Measurements from ENCODE around the gene LRRC3B. TPM values are rescaled to one million over a fixed set of nuclear protein-coding genes. Genes with fewer than 3 reads are reported as not detected.

LRRC3B gene
- total and polyA plus RNA-seq, 9 donors = 0.28 to 2.5 (median 0.92) TPM

- DNase-seq = no peak
- Histone ChIP-seq H3K4me1 (ENCODE audit: insufficient read depth) (no peaks in the 10 kb centered on the region), H3K9me3 (no peaks in the 10 kb centered on the region), H3K27ac (no peak overlapping the region), H3K4me3 (no peak overlapping the region), H3K27me3 (no peaks in the 10 kb centered on the region), H3K36me3 (no peaks in the 10 kb centered on the region)
- TF ChIP-seq POLR2A (IDR thresholded peaks at IDR 0.05) (no peak), EP300 (IDR thresholded peaks at IDR 0.05) (no peak)
- TF ChIP-seq, protein P1, sequence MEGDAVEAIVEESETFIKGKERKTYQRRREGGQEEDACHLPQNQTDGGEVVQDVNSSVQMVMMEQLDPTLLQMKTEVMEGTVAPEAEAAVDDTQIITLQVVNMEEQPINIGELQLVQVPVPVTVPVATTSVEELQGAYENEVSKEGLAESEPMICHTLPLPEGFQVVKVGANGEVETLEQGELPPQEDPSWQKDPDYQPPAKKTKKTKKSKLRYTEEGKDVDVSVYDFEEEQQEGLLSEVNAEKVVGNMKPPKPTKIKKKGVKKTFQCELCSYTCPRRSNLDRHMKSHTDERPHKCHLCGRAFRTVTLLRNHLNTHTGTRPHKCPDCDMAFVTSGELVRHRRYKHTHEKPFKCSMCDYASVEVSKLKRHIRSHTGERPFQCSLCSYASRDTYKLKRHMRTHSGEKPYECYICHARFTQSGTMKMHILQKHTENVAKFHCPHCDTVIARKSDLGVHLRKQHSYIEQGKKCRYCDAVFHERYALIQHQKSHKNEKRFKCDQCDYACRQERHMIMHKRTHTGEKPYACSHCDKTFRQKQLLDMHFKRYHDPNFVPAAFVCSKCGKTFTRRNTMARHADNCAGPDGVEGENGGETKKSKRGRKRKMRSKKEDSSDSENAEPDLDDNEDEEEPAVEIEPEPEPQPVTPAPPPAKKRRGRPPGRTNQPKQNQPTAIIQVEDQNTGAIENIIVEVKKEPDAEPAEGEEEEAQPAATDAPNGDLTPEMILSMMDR (IDR thresholded peaks at IDR 0.05) = no peak
- intact Hi-C loops (cut with DNase I) = no loop called here
- WGBS, 3 donors = 88 to 95% (median 94%) methylated on average over 2 of the region's 2 CpGs
These were observed 59.1 kb downstream of the LRRC3B start for GRCh38 chr3:26681632-26682031.

DNA sequence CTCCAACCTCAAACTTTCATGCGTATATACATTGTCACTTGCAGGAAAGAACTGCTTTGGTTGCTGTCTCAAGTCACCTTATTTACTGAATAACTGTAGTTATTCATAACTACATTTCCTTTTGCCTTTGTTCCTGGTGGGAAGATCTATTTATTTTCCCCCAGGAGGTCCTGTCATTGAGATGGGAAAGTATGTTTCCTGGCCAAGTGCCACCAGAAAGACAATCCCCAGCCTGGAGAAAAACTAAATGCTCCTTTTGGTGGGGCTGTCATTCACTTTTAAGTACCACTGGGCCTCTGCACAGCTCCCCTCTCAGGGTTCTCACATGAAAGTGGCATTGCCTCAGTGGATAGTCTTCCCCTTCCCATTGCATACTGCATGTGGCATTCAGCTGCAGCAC is 59.8 kb downstream of the LRRC3B start:
- no peak for TF ChIP-seq POLR2A (IDR thresholded peaks at IDR 0.05)
- intact Hi-C loops (cut with DNase I) = no loop called here
- no peaks in the 10 kb centered on the region for H3K4me1 ChIP-seq (ENCODE audit: insufficient read depth)
- H3K4me3 ChIP-seq = no peak overlapping the region
- WGBS, 3 donors = 86 to 89% (median 87%) methylated on average over 1 of the region's 1 CpG
- DNase-seq = no peak
- no peaks in the 10 kb centered on the region for H3K27me3 ChIP-seq
- no peaks in the 10 kb centered on the region for H3K9me3 ChIP-seq
- no peak overlapping the region for H3K27ac ChIP-seq
- no peaks in the 10 kb centered on the region for H3K36me3 ChIP-seq

- Histone ChIP-seq H3K27ac (no peak overlapping the region), H3K4me1 (ENCODE audit: insufficient read depth) (no peaks in the 10 kb centered on the region), H3K36me3 (no peaks in the 10 kb centered on the region), H3K4me3 (no peak overlapping the region), H3K27me3 (no peaks in the 10 kb centered on the region), H3K9me3 (no peaks in the 10 kb centered on the region)
- DNase-seq = no peak
- 54 to 60% (median 57%) methylated on average over 3 of the region's 3 CpGs for WGBS, 3 donors
- TF ChIP-seq EP300 (IDR thresholded peaks at IDR 0.05) (no peak), POLR2A (IDR thresholded peaks at IDR 0.05) (no peak)
- TF ChIP-seq, protein P1 (IDR thresholded peaks at IDR 0.05) = no peak
- intact Hi-C loops (cut with DNase I) = no loop called here
These were observed 61.3 kb downstream of the LRRC3B start for GRCh38 chr3:26683902-26684301.

- no peaks in the 10 kb centered on the region for H3K27me3 ChIP-seq
- DNase-seq = no peak
- H3K9me3 ChIP-seq = no peaks in the 10 kb centered on the region
- 87 to 91% (median 89%) methylated on average over 4 of the region's 4 CpGs for WGBS, 3 donors
- H3K4me1 ChIP-seq (ENCODE audit: insufficient read depth) = no peaks in the 10 kb centered on the region
- intact Hi-C loops (cut with DNase I) = no loop called here
- H3K36me3 ChIP-seq = no peaks in the 10 kb centered on the region
- no peak overlapping the region for H3K4me3 ChIP-seq
- TF ChIP-seq POLR2A (IDR thresholded peaks at IDR 0.05) (no peak), EP300 (IDR thresholded peaks at IDR 0.05) (no peak)
- TF ChIP-seq, protein P1 (IDR thresholded peaks at IDR 0.05) = no peak
- no peak overlapping the region for H3K27ac ChIP-seq
These were observed 64.9 kb downstream of the LRRC3B start for GRCh38 chr3:26687466-26687865.

GRCh38 chr3:26699553-26699952 is 77.0 kb downstream of the LRRC3B start:
- DNase-seq = no peak
- no peaks in the 10 kb centered on the region for H3K36me3 ChIP-seq
- 59 to 68% (median 66%) methylated on average over 2 of the region's 2 CpGs for WGBS, 3 donors
- H3K4me3 ChIP-seq = no peak overlapping the region
- intact Hi-C loops (cut with DNase I) = no loop called here
- no peaks in the 10 kb centered on the region for H3K9me3 ChIP-seq
- no peak for TF ChIP-seq EP300 (IDR thresholded peaks at IDR 0.05)
- TF ChIP-seq, protein P1 (IDR thresholded peaks at IDR 0.05) = no peak
- TF ChIP-seq POLR2A (IDR thresholded peaks at IDR 0.05) = no peak
- H3K4me1 ChIP-seq (ENCODE audit: insufficient read depth) = no peaks in the 10 kb centered on the region
- no peaks in the 10 kb centered on the region for H3K27me3 ChIP-seq
- no peak overlapping the region for H3K27ac ChIP-seq

All from ovary (tissue), 9 donors.